GM23338 (cell line): Measurements from ENCODE around the gene ATP1A3.

ENCODE experiments used
- CREB1 ChIP-seq: fragments of 250-450 bp; sonication (Bioruptor Pico); IDR thresholded peaks from 2 replicates; pipeline ENCODE4 v1.5.0; 2020; ENCODE audit warnings: low read depth, mild to moderate bottlenecking, moderate library complexity
- EZH2 ChIP-seq: fragments of 200-600 bp; sonication (generic); IDR thresholded peaks from one replicate; pipeline ENCODE4 v1.8.0; 2017; ENCODE audit warnings: antibody characterized with exemption, mild to moderate bottlenecking, low read depth; ENCODE audit not compliant: unreplicated experiment
- TF ChIP-seq, protein P1 (sequence below), 2 experiments: fragments of 200-600 bp in 1 of 2; sonication (generic) in 1 of 2; conservative IDR thresholded peaks; 2 replicates each; pipeline versions ENCODE4 v1.5.1 to v1.6.1; 2016 to 2017; ENCODE audit warnings: antibody characterized with exemption in 2 of 2, low read depth in 2 of 2, mild to moderate bottlenecking in 2 of 2, moderate library complexity in 1 of 2
- TF ChIP-seq, protein P2 (sequence below): IDR thresholded peaks from one replicate; pipeline ENCODE4 v1.6.1; 2018; ENCODE audit warnings: antibody characterized with exemption; ENCODE audit not compliant: unreplicated experiment

- TF ChIP-seq, protein P1, sequence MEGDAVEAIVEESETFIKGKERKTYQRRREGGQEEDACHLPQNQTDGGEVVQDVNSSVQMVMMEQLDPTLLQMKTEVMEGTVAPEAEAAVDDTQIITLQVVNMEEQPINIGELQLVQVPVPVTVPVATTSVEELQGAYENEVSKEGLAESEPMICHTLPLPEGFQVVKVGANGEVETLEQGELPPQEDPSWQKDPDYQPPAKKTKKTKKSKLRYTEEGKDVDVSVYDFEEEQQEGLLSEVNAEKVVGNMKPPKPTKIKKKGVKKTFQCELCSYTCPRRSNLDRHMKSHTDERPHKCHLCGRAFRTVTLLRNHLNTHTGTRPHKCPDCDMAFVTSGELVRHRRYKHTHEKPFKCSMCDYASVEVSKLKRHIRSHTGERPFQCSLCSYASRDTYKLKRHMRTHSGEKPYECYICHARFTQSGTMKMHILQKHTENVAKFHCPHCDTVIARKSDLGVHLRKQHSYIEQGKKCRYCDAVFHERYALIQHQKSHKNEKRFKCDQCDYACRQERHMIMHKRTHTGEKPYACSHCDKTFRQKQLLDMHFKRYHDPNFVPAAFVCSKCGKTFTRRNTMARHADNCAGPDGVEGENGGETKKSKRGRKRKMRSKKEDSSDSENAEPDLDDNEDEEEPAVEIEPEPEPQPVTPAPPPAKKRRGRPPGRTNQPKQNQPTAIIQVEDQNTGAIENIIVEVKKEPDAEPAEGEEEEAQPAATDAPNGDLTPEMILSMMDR (conservative IDR thresholded peaks at IDR 0.05; ENCODE audit: low read depth in 2 of 2): no peak
- TF ChIP-seq CREB1 (CRISPR knock-in tag) (no peak), EZH2 (no peak)
- TF ChIP-seq, protein P2, sequence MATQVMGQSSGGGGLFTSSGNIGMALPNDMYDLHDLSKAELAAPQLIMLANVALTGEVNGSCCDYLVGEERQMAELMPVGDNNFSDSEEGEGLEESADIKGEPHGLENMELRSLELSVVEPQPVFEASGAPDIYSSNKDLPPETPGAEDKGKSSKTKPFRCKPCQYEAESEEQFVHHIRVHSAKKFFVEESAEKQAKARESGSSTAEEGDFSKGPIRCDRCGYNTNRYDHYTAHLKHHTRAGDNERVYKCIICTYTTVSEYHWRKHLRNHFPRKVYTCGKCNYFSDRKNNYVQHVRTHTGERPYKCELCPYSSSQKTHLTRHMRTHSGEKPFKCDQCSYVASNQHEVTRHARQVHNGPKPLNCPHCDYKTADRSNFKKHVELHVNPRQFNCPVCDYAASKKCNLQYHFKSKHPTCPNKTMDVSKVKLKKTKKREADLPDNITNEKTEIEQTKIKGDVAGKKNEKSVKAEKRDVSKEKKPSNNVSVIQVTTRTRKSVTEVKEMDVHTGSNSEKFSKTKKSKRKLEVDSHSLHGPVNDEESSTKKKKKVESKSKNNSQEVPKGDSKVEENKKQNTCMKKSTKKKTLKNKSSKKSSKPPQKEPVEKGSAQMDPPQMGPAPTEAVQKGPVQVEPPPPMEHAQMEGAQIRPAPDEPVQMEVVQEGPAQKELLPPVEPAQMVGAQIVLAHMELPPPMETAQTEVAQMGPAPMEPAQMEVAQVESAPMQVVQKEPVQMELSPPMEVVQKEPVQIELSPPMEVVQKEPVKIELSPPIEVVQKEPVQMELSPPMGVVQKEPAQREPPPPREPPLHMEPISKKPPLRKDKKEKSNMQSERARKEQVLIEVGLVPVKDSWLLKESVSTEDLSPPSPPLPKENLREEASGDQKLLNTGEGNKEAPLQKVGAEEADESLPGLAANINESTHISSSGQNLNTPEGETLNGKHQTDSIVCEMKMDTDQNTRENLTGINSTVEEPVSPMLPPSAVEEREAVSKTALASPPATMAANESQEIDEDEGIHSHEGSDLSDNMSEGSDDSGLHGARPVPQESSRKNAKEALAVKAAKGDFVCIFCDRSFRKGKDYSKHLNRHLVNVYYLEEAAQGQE: no peak
Measured at GRCh38 chr19:41999878-42000208, 5.8 kb upstream of the ATP1A3 start.
